Amygdala (tissue), 56 donors: ENCODE results near the gene ATP5IF1.

Experiments
- DNase-seq, 56 donors: peaks; one replicate each; lab custom pipeline; 2025; lab: John Stamatoyannopoulos, UW

Gene ATP5IF1

GRCh38 chr1:28235755-28236655 lies at the start of gene ATP5IF1:
Gene ATP5IF1 (plus strand): TSS chr1:28236124. CDS start chr1:28236184, 60 bp downstream.
- DNase-seq = peak; percentile 56 to 99 (median 97)

GRCh38 chr1:28190337-28190979 lies 45.5 kb upstream of the ATP5IF1 start:
- DNase-seq = no peak

GRCh38 chr1:28190996-28191645 lies 44.8 kb upstream of the ATP5IF1 start:
- no peak for DNase-seq

GRCh38 chr1:28193701-28194161 lies 42.2 kb upstream of the ATP5IF1 start:
- DNase-seq = no peak

GRCh38 chr1:28194326-28195035 lies 41.4 kb upstream of the ATP5IF1 start:
- DNase-seq = no peak

GRCh38 chr1:28195780-28196179 lies 40.1 kb upstream of the ATP5IF1 start:
- no peak for DNase-seq

- no peak for DNase-seq
These were observed 39.6 kb upstream of the ATP5IF1 start for GRCh38 chr1:28196330-28196729.

- no peak for DNase-seq
These were observed 38.1 kb upstream of the ATP5IF1 start for GRCh38 chr1:28197682-28198415.

GRCh38 chr1:28199328-28200233 lies 36.3 kb upstream of the ATP5IF1 start:
- no peak for DNase-seq

GRCh38 chr1:28200234-28200873 lies 35.6 kb upstream of the ATP5IF1 start:
- no peak for DNase-seq

- DNase-seq = no peak
These were observed 30.7 kb upstream of the ATP5IF1 start for GRCh38 chr1:28205243-28205642.

- peak in 44 of 56 donors; percentile 1 to 87 (median 29) for DNase-seq
These were observed 27.0 kb upstream of the ATP5IF1 start for GRCh38 chr1:28208818-28209441.

GRCh38 chr1:28209700-28210099 lies 26.2 kb upstream of the ATP5IF1 start:
- DNase-seq = no peak

GRCh38 chr1:28213315-28213714 lies 22.6 kb upstream of the ATP5IF1 start:
- DNase-seq = no peak

- no peak for DNase-seq
These were observed 6.8 kb upstream of the ATP5IF1 start for GRCh38 chr1:28229089-28229488.

GRCh38 chr1:28229996-28230395 lies 5.9 kb upstream of the ATP5IF1 start:
- DNase-seq = no peak

- peak; percentile 62 to 98 (median 88) for DNase-seq
These were observed 3.2 kb upstream of the ATP5IF1 start, which contains the start of gene DNAJC8 for GRCh38 chr1:28232558-28233263. Gene DNAJC8 (minus strand): TSS chr1:28233029. CDS start chr1:28232998, 31 bp downstream.
